HG02642 (cell line): ENCODE data around the gene CACNB2.
"Not testable (repeated sequence)": the region's sequence is repeated elsewhere in the genome, so short reads cannot be mapped to it uniquely, and the experiment has no call there.

Experiments used
- ATAC-seq: cut with Tn5 transposase; IDR thresholded peaks from one replicate; pipeline ENCODE4 v1.9.1; 2021; ENCODE audit warnings: mild to moderate bottlenecking; ENCODE audit not compliant: unreplicated experiment, poor library complexity

Gene CACNB2

GRCh38 chr10:18582803-18583202, 442.6 kb downstream of the CACNB2 start:
- ATAC-seq = no peak

GRCh38 chr10:18583575-18584270, 443.5 kb downstream of the CACNB2 start:
- no peak for ATAC-seq

- ATAC-seq = not testable (repeated sequence)
These were observed 446.4 kb downstream of the CACNB2 start for GRCh38 chr10:18586637-18587036.

- not testable (repeated sequence) for ATAC-seq
These were observed 450.9 kb downstream of the CACNB2 start for GRCh38 chr10:18591141-18591540.
